H9 (cell line): ENCODE data around the gene CCDC9B. TPM values are rescaled to one million over a fixed set of nuclear protein-coding genes. Genes with fewer than 3 reads are reported as not detected.

Source experiments
- DNase-seq: peaks from one replicate; pipeline ENCODE4 v3.0.0-alpha.2; 2017
- H2AFZ ChIP-seq: one replicate; pipeline ENCODE4 v1.6.1; 2013; ENCODE audit warnings: mild to moderate bottlenecking, low read length, control low read depth, moderate library complexity
- H2AK5ac ChIP-seq: 2 replicates; pipeline ENCODE4 v1.6.1; 2013; ENCODE audit warnings: low read length, control low read depth, mixed read lengths; ENCODE audit not compliant: insufficient read length
- H2BK120ac ChIP-seq: one replicate; pipeline ENCODE4 v1.6.1; 2013; ENCODE audit warnings: low read depth, mild to moderate bottlenecking, low read length, control low read depth, inconsistent platforms; ENCODE audit not compliant: poor library complexity, severe bottlenecking
- H2BK12ac ChIP-seq: 2 replicates; pipeline ENCODE4 v1.6.1; 2013; ENCODE audit warnings: low read length, control low read depth, mixed read lengths, low read depth; ENCODE audit not compliant: insufficient read length
- H2BK15ac ChIP-seq: 2 replicates; pipeline ENCODE4 v1.6.1; 2013; ENCODE audit warnings: low read depth, low read length, control low read depth
- H2BK20ac ChIP-seq: one replicate; pipeline ENCODE4 v1.6.1; 2013; ENCODE audit warnings: low read depth, mild to moderate bottlenecking, low read length, control low read depth, inconsistent platforms; ENCODE audit not compliant: poor library complexity, severe bottlenecking
- H2BK5ac ChIP-seq: 2 replicates; pipeline ENCODE4 v1.6.1; 2013; ENCODE audit warnings: low read length, control low read depth, mixed read lengths; ENCODE audit not compliant: insufficient read length
- H3K14ac ChIP-seq: 2 replicates; pipeline ENCODE4 v1.6.1; 2013; ENCODE audit warnings: low read length, control low read depth; ENCODE audit not compliant: insufficient read depth
- H3K18ac ChIP-seq: 2 replicates; pipeline ENCODE4 v1.6.1; 2013; ENCODE audit warnings: low read depth, mild to moderate bottlenecking, mixed read lengths, low read length, control low read depth; ENCODE audit not compliant: insufficient read length
- H3K23ac ChIP-seq: 2 replicates; pipeline ENCODE4 v1.6.1; 2013; ENCODE audit warnings: low read length, control low read depth, mixed read lengths, low read depth; ENCODE audit not compliant: insufficient read length
- H3K23me2 ChIP-seq: 2 replicates; pipeline ENCODE4 v1.6.1; 2013; ENCODE audit warnings: low read depth, mild to moderate bottlenecking, mixed read lengths, low read length, control low read depth; ENCODE audit not compliant: insufficient read length, poor library complexity, severe bottlenecking
- H3K27ac ChIP-seq: 2 replicates; pipeline ENCODE4 v1.5.1; 2013; ENCODE audit warnings: low read length, control low read depth, mixed read lengths, low read depth; ENCODE audit not compliant: insufficient read length
- H3K27me3 ChIP-seq: 2 replicates; pipeline ENCODE4 v1.6.1; 2013; ENCODE audit warnings: low read length, control low read depth, inconsistent platforms; ENCODE audit not compliant: insufficient read depth
- H3K4ac ChIP-seq: 2 replicates; pipeline ENCODE4 v1.6.1; 2013; ENCODE audit warnings: low read depth, mild to moderate bottlenecking, control low read depth, inconsistent platforms, low read length, moderate library complexity
- H3K4me1 ChIP-seq: 2 replicates; pipeline ENCODE4 v1.6.1; 2013; ENCODE audit warnings: low read length, control low read depth, inconsistent platforms; ENCODE audit not compliant: insufficient read depth
- H3K4me2 ChIP-seq: 2 replicates; pipeline ENCODE4 v1.6.1; 2013; ENCODE audit warnings: low read length, control low read depth, mixed read lengths; ENCODE audit not compliant: insufficient read length, insufficient read depth
- H3K56ac ChIP-seq: 2 replicates; pipeline ENCODE4 v1.6.1; 2013; ENCODE audit warnings: low read depth, mild to moderate bottlenecking, mixed read lengths, low read length, control low read depth; ENCODE audit not compliant: insufficient read length
- H3K79me1 ChIP-seq: 2 replicates; pipeline ENCODE4 v1.6.1; 2013; ENCODE audit warnings: low read depth, mild to moderate bottlenecking, moderate library complexity, low read length, control low read depth, inconsistent platforms; ENCODE audit not compliant: insufficient read depth, poor library complexity, severe bottlenecking
- H3K79me2 ChIP-seq: 2 replicates; pipeline ENCODE4 v1.6.1; 2013; ENCODE audit warnings: low read length, control low read depth, inconsistent platforms; ENCODE audit not compliant: insufficient read depth
- H3K9ac ChIP-seq: 2 replicates; pipeline ENCODE4 v1.6.1; 2013; ENCODE audit warnings: low read length, control low read depth, mixed read lengths; ENCODE audit not compliant: insufficient read length; ENCODE audit errors: extremely low read depth
- H3K9me3 ChIP-seq: one replicate; pipeline ENCODE4 v1.6.1; 2013; ENCODE audit warnings: low read depth, low read length, inconsistent platforms; ENCODE audit not compliant: control insufficient read depth
- H3T11ph ChIP-seq: one replicate; pipeline ENCODE4 v1.6.1; 2013; ENCODE audit warnings: mild to moderate bottlenecking, low read length, control low read depth, inconsistent platforms
- H4K20me1 ChIP-seq: one replicate; pipeline ENCODE4 v1.6.1; 2013; ENCODE audit not compliant: control insufficient read depth, insufficient read length, insufficient read depth
- H4K5ac ChIP-seq: 2 replicates; pipeline ENCODE4 v1.6.1; 2013; ENCODE audit warnings: low read depth, mild to moderate bottlenecking, mixed read lengths, low read length, control low read depth; ENCODE audit not compliant: insufficient read length
- H4K8ac ChIP-seq: replicated peaks from 2 replicates; pipeline ENCODE4 v1.6.1; 2013; ENCODE audit warnings: low read length, control low read depth, mixed read lengths, low read depth; ENCODE audit not compliant: insufficient read length
- H4K91ac ChIP-seq: 2 replicates; pipeline ENCODE4 v1.6.1; 2013; ENCODE audit warnings: low read depth, mild to moderate bottlenecking, moderate library complexity, mixed read lengths, low read length, control low read depth; ENCODE audit not compliant: insufficient read length
- H3K27ac Mint-ChIP-seq, 3 experiments: 2 replicates in 2 of 3; 3 replicates in 1 of 3; pipeline ENCODE4 v1.8.0; 2020 to 2021; ENCODE audit warnings: mixed read lengths in 3 of 3, mild to moderate bottlenecking in 1 of 3, moderate library complexity in 1 of 3
- H3K27me3 Mint-ChIP-seq: 2 replicates; pipeline ENCODE4 v1.8.0; 2021; ENCODE audit warnings: low read depth, mild to moderate bottlenecking, moderate library complexity, mixed read lengths
- H3K36me3 Mint-ChIP-seq, 3 experiments: 2 replicates in 2 of 3; 3 replicates in 1 of 3; pipeline ENCODE4 v1.8.0; 2020 to 2021; ENCODE audit warnings: low read depth in 3 of 3, mixed read lengths in 3 of 3; ENCODE audit not compliant: insufficient read depth in 1 of 3
- H3K4me1 Mint-ChIP-seq, 2 experiments: 2 replicates each; pipeline ENCODE4 v1.8.0; 2020; ENCODE audit warnings: mixed read lengths in 2 of 2
- H3K4me3 Mint-ChIP-seq, 2 experiments: 2 replicates in 1 of 2; 3 replicates in 1 of 2; pipeline ENCODE4 v1.8.0; 2020 to 2021; ENCODE audit warnings: mild to moderate bottlenecking in 2 of 2, mixed read lengths in 2 of 2, moderate library complexity in 1 of 2
- H3K9me3 Mint-ChIP-seq, 2 experiments: 2 replicates in 1 of 2; 3 replicates in 1 of 2; pipeline ENCODE4 v1.8.0; 2020; ENCODE audit warnings: mild to moderate bottlenecking in 2 of 2, mixed read lengths in 2 of 2, moderate library complexity in 1 of 2
- WGBS: extraction: QIAGEN DNeasy Blood & Tissue Kit; methylation state at CpG from one replicate; pipeline ENCODE4 v1.1.7; 2013; ENCODE audit warnings: missing lambda C conversion rate, low lambda C conversion rate, mixed read lengths; ENCODE audit not compliant: insufficient read length; ENCODE audit errors: extremely low coverage; 5-methylcytosine and 5-hydroxymethylcytosine counted together
- long read RNA-seq: library from polyadenylated mRNA; unstranded; transcript quantifications from one replicate; pipeline ENCODE4 v2.0.0, GENCODE V29; 2020
- total RNA-seq: library from RNA; stranded (reverse); gene quantifications from 2 replicates; pipeline ENCODE4 v1.2.1, GENCODE V29; 2021
- TF ChIP-seq, protein P1 (sequence below): fragments of 200-600 bp; sonication (generic); conservative IDR thresholded peaks from 3 replicates; pipeline ENCODE4 v1.8.0; 2021; ENCODE audit warnings: antibody characterized with exemption, mild to moderate bottlenecking

The CCDC9B gene
- total RNA-seq: 0.48 and 0.50 TPM in 2 replicates
- long read RNA-seq, partial matches to known transcripts: 0 of 1 reads
- long read RNA-seq, other reads (novel, unspliced or antisense): 1 of 1 reads

- TF ChIP-seq, protein P1, sequence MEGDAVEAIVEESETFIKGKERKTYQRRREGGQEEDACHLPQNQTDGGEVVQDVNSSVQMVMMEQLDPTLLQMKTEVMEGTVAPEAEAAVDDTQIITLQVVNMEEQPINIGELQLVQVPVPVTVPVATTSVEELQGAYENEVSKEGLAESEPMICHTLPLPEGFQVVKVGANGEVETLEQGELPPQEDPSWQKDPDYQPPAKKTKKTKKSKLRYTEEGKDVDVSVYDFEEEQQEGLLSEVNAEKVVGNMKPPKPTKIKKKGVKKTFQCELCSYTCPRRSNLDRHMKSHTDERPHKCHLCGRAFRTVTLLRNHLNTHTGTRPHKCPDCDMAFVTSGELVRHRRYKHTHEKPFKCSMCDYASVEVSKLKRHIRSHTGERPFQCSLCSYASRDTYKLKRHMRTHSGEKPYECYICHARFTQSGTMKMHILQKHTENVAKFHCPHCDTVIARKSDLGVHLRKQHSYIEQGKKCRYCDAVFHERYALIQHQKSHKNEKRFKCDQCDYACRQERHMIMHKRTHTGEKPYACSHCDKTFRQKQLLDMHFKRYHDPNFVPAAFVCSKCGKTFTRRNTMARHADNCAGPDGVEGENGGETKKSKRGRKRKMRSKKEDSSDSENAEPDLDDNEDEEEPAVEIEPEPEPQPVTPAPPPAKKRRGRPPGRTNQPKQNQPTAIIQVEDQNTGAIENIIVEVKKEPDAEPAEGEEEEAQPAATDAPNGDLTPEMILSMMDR: no peak
- no peaks in the 10 kb centered on the region for H3K4me1 ChIP-seq
- H3K18ac ChIP-seq: no peak within 1 kb of the TSS
- no peak within 1 kb of the TSS for H3K4me2 ChIP-seq
- H4K8ac ChIP-seq: no peak within 1 kb of the TSS
- H2BK5ac ChIP-seq: no peak within 1 kb of the TSS
- no peaks in the 10 kb centered on the region for H3K79me2 ChIP-seq
- H2AK5ac ChIP-seq: no peak within 1 kb of the TSS
- Mint-ChIP-seq H3K27ac (peak within 1 kb of the TSS; percentile 17 to 76 (median 57); a peak in 3 of 7 replicates), H3K27me3 (peaks cover 14% of the 10 kb centered on the region), H3K9me3 (no peaks in the 10 kb centered on the region), H3K4me3 (no peak within 1 kb of the TSS; a peak in 1 of 5 replicates), H3K4me1 (peaks cover 14 to 38% of the 10 kb centered on the region in 2 experiments), H3K36me3 (no peaks in the 10 kb centered on the region)
- no peak for DNase-seq
- no peak within 1 kb of the TSS for H4K5ac ChIP-seq
- H3K23me2 ChIP-seq: no peaks in the 10 kb centered on the region
- no peak within 1 kb of the TSS for H2BK12ac ChIP-seq
- H3T11ph ChIP-seq: no peak within 1 kb of the TSS
- H3K27me3 ChIP-seq: no peaks in the 10 kb centered on the region
- no peak within 1 kb of the TSS for H3K9ac ChIP-seq
- no peak within 1 kb of the TSS for H2AFZ ChIP-seq
- no peak within 1 kb of the TSS for H2BK15ac ChIP-seq
- H4K20me1 ChIP-seq: no peaks in the 10 kb centered on the region
- H3K56ac ChIP-seq: no peak within 1 kb of the TSS
- no peak within 1 kb of the TSS for H3K23ac ChIP-seq
- no peak within 1 kb of the TSS for H2BK120ac ChIP-seq
- H3K9me3 ChIP-seq: no peaks in the 10 kb centered on the region
- WGBS: no CpG with 5 or more reads among the region's 17 CpGs
- H2BK20ac ChIP-seq: no peak within 1 kb of the TSS
- no peak within 1 kb of the TSS for H4K91ac ChIP-seq
- no peak within 1 kb of the TSS for H3K27ac ChIP-seq
- H3K79me1 ChIP-seq: no peaks in the 10 kb centered on the region
- no peak within 1 kb of the TSS for H3K14ac ChIP-seq
- H3K4ac ChIP-seq: no peak within 1 kb of the TSS
These were observed at the start of gene CCDC9B for GRCh38 chr15:40340740-40341400. Gene CCDC9B (minus strand): TSS chr15:40340939. CDS start chr15:40340819, 120 bp downstream.
